Astrocyte (in vitro differentiated cells and primary cell): ENCODE data around the gene COMT. TPM values are rescaled to one million over a fixed set of nuclear protein-coding genes. Genes with fewer than 3 reads are reported as not detected.

Experiments used
- DNase-seq: peaks from one replicate; pipeline ENCODE4 v3.0.0-alpha.2; 2010; ENCODE audit warnings: low read depth
- FAIRE-seq: peaks from 2 replicates; lab custom pipeline; 2011; peaks lifted over from hg19 to GRCh38; lab: Jason Lieb, UNC
- H2AFZ ChIP-seq: 2 replicates; pipeline ENCODE4 v1.6.0; 2012; ENCODE audit warnings: low read depth, low read length, inconsistent platforms
- H3K27ac ChIP-seq: 2 replicates; pipeline ENCODE4 v1.5.1; 2011; ENCODE audit warnings: low read depth, low read length, inconsistent platforms
- H3K27me3 ChIP-seq: 2 replicates; pipeline ENCODE4 v1.6.0; 2011; ENCODE audit warnings: low read length, inconsistent platforms; ENCODE audit not compliant: insufficient read depth
- H3K36me3 ChIP-seq: 2 replicates; pipeline ENCODE4 v1.5.1; 2011; ENCODE audit warnings: low read length, inconsistent platforms; ENCODE audit not compliant: insufficient read depth
- H3K4me1 ChIP-seq: 2 replicates; pipeline ENCODE4 v1.5.1; 2011; ENCODE audit warnings: low read length, inconsistent platforms; ENCODE audit not compliant: insufficient read depth
- H3K4me2 ChIP-seq: 2 replicates; pipeline ENCODE4 v1.6.0; 2012; ENCODE audit warnings: low read length, inconsistent platforms
- H3K4me3 ChIP-seq: 2 replicates; pipeline ENCODE4 v1.5.1; 2011; ENCODE audit warnings: low read depth, mild to moderate bottlenecking, low read length, inconsistent platforms; ENCODE audit not compliant: insufficient read depth
- H3K79me2 ChIP-seq: 2 replicates; pipeline ENCODE4 v1.6.0; 2012; ENCODE audit warnings: mild to moderate bottlenecking, low read length, inconsistent platforms; ENCODE audit not compliant: insufficient read depth
- H3K9ac ChIP-seq: 2 replicates; pipeline ENCODE4 v1.6.0; 2012; ENCODE audit warnings: mild to moderate bottlenecking, low read length, inconsistent platforms
- H3K9me3 ChIP-seq: 2 replicates; pipeline ENCODE4 v1.5.1; 2012; ENCODE audit warnings: low read depth, mild to moderate bottlenecking, low read length, inconsistent platforms; ENCODE audit not compliant: insufficient read depth
- H4K20me1 ChIP-seq: 2 replicates; pipeline ENCODE4 v1.6.0; 2012; ENCODE audit warnings: low read length, inconsistent platforms; ENCODE audit not compliant: insufficient read depth
- H3K27ac Mint-ChIP-seq: one replicate; pipeline ENCODE4 v1.8.0; 2021; ENCODE audit warnings: mild to moderate bottlenecking, mixed read lengths; ENCODE audit not compliant: unreplicated experiment
- H3K27me3 Mint-ChIP-seq: one replicate; pipeline ENCODE4 v1.8.0; 2021; ENCODE audit warnings: low read depth, mixed read lengths; ENCODE audit not compliant: unreplicated experiment
- H3K36me3 Mint-ChIP-seq: one replicate; pipeline ENCODE4 v1.8.0; 2021; ENCODE audit warnings: low read depth, mixed read lengths; ENCODE audit not compliant: unreplicated experiment
- H3K4me1 Mint-ChIP-seq: one replicate; pipeline ENCODE4 v1.8.0; 2021; ENCODE audit warnings: low read depth, mixed read lengths; ENCODE audit not compliant: unreplicated experiment
- H3K4me3 Mint-ChIP-seq: one replicate; pipeline ENCODE4 v1.8.0; 2021; ENCODE audit warnings: mild to moderate bottlenecking, moderate library complexity, mixed read lengths; ENCODE audit not compliant: unreplicated experiment
- H3K9me3 Mint-ChIP-seq: one replicate; pipeline ENCODE4 v1.8.0; 2021; ENCODE audit warnings: mild to moderate bottlenecking, mixed read lengths; ENCODE audit not compliant: unreplicated experiment
- EZH2 ChIP-seq: IDR thresholded peaks from 2 replicates; pipeline ENCODE4 v1.6.1; 2012; ENCODE audit warnings: mild to moderate bottlenecking, low read length, inconsistent platforms; ENCODE audit not compliant: insufficient read depth
- total RNA-seq: library from RNA; stranded (reverse); gene quantifications from 2 replicates; pipeline ENCODE4 v1.2.1, GENCODE V29; 2021
- TF ChIP-seq, protein P1 (sequence below): IDR thresholded peaks from 2 replicates; pipeline ENCODE4 v1.5.1; 2011; ENCODE audit warnings: low read depth, mild to moderate bottlenecking, inconsistent platforms, low read length, moderate library complexity; ENCODE audit not compliant: insufficient read depth

Gene COMT
- total RNA-seq, 1 donor from 2014 or later: 116 TPM

DNA sequence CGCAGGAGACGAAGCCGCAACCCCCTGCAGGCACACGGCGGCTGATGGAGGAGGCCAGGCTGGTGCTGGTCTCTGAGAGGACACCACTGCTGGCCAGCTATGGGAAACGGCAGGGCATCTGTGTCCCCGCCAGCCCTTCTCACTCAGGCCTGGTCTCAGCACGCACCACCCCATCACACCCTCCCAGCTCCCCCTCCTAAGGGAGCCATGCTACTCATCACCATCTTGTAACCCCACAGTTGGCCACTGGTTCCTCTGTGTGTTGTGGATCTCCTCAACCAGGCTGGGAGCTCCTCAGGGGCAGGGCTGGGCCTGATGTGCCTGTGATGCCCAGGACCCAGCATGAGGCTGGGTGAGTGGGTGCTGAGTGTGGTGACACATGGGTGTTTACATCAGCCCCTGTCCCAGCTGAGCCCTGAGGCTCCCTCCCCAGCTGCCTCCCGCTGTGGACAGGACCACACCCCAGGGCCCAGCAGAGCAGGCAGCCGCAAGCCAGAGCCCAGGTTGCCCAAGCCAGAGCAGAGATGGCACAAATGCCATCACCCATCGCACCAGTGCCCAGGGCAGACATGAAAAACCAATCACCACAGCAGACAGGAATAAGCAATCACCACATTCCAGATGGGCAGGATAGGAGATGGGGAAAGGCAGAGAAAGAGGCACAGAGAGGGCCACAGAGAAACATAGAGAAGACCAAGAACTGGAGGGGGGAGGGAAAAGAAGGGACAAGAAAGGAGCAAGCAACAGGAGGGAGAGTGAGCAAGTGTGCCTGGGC lies 66.8 kb downstream of the COMT start:
- peaks cover 3% of the 10 kb centered on the region for H3K9me3 ChIP-seq
- H3K27me3 ChIP-seq: no peaks in the 10 kb centered on the region
- H3K4me2 ChIP-seq: no peak overlapping the region
- no peak overlapping the region for H3K4me3 Mint-ChIP-seq
- H3K9me3 Mint-ChIP-seq: peaks cover 3% of the 10 kb centered on the region
- H4K20me1 ChIP-seq: no peaks in the 10 kb centered on the region
- no peak overlapping the region for H3K4me3 ChIP-seq
- H3K9ac ChIP-seq: no peak overlapping the region
- H3K4me1 ChIP-seq: no peaks in the 10 kb centered on the region
- no peaks in the 10 kb centered on the region for H3K4me1 Mint-ChIP-seq
- H3K27ac Mint-ChIP-seq: no peak overlapping the region
- no peak for FAIRE-seq
- TF ChIP-seq, protein P1, sequence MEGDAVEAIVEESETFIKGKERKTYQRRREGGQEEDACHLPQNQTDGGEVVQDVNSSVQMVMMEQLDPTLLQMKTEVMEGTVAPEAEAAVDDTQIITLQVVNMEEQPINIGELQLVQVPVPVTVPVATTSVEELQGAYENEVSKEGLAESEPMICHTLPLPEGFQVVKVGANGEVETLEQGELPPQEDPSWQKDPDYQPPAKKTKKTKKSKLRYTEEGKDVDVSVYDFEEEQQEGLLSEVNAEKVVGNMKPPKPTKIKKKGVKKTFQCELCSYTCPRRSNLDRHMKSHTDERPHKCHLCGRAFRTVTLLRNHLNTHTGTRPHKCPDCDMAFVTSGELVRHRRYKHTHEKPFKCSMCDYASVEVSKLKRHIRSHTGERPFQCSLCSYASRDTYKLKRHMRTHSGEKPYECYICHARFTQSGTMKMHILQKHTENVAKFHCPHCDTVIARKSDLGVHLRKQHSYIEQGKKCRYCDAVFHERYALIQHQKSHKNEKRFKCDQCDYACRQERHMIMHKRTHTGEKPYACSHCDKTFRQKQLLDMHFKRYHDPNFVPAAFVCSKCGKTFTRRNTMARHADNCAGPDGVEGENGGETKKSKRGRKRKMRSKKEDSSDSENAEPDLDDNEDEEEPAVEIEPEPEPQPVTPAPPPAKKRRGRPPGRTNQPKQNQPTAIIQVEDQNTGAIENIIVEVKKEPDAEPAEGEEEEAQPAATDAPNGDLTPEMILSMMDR: no peak
- no peak for TF ChIP-seq EZH2
- DNase-seq: no peak
- no peaks in the 10 kb centered on the region for H3K36me3 ChIP-seq
- peaks cover 2% of the 10 kb centered on the region for H3K36me3 Mint-ChIP-seq
- H3K79me2 ChIP-seq: no peaks in the 10 kb centered on the region
- no peak overlapping the region for H2AFZ ChIP-seq
- H3K27me3 Mint-ChIP-seq: peaks cover 5% of the 10 kb centered on the region
- H3K27ac ChIP-seq: no peak overlapping the region

DNA sequence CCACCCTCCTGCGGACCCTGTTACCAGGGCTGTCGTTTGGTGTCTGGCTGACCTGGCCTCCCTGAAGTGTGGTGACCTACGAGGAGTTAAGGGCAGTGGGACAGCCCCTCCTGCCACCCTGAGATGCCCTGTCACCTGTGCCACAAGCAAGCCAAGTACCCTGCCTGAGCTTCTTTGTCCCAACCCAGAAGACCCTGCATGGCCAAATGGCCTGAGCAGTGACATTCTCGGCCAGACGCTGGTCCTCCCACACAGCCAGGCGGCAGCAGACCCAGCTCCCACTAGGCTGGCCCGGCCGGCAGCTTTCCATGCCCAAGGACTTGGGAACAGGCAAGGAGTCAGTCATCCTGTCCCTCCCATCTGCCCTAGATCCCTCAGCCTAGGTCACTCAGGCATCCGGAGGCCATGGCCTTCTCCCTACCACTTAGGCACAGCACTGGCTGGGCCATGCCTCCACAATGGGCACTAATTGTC lies 67.5 kb downstream of the COMT start:
- FAIRE-seq: no peak
- H3K27ac ChIP-seq: no peak overlapping the region
- H2AFZ ChIP-seq: no peak overlapping the region
- H3K4me1 ChIP-seq: no peaks in the 10 kb centered on the region
- no peaks in the 10 kb centered on the region for H3K27me3 ChIP-seq
- H3K4me2 ChIP-seq: no peak overlapping the region
- TF ChIP-seq EZH2: no peak
- TF ChIP-seq, protein P1: no peak
- no peaks in the 10 kb centered on the region for H3K9me3 Mint-ChIP-seq
- H3K36me3 ChIP-seq: no peaks in the 10 kb centered on the region
- peaks cover 7% of the 10 kb centered on the region for H3K27me3 Mint-ChIP-seq
- H3K9me3 ChIP-seq: peaks cover 2% of the 10 kb centered on the region
- peaks cover 2% of the 10 kb centered on the region for H3K36me3 Mint-ChIP-seq
- DNase-seq: no peak
- H4K20me1 ChIP-seq: no peaks in the 10 kb centered on the region
- H3K4me3 Mint-ChIP-seq: no peak overlapping the region
- no peak overlapping the region for H3K9ac ChIP-seq
- H3K4me1 Mint-ChIP-seq: no peaks in the 10 kb centered on the region
- H3K4me3 ChIP-seq: no peak overlapping the region
- no peak overlapping the region for H3K27ac Mint-ChIP-seq
- H3K79me2 ChIP-seq: no peaks in the 10 kb centered on the region
